ENCODE data around the gene CRK.

- TF ChIP-seq, protein P1, sequence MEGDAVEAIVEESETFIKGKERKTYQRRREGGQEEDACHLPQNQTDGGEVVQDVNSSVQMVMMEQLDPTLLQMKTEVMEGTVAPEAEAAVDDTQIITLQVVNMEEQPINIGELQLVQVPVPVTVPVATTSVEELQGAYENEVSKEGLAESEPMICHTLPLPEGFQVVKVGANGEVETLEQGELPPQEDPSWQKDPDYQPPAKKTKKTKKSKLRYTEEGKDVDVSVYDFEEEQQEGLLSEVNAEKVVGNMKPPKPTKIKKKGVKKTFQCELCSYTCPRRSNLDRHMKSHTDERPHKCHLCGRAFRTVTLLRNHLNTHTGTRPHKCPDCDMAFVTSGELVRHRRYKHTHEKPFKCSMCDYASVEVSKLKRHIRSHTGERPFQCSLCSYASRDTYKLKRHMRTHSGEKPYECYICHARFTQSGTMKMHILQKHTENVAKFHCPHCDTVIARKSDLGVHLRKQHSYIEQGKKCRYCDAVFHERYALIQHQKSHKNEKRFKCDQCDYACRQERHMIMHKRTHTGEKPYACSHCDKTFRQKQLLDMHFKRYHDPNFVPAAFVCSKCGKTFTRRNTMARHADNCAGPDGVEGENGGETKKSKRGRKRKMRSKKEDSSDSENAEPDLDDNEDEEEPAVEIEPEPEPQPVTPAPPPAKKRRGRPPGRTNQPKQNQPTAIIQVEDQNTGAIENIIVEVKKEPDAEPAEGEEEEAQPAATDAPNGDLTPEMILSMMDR (IDR thresholded peaks at IDR 0.05; ENCODE audit: insufficient read depth, low read depth, low read length) = no peak
- TF ChIP-seq EZH2 (IDR thresholded peaks at IDR 0.05; ENCODE audit: insufficient read depth, low read length) = no peak
Observed at GRCh38 chr17:1497831-1498230, 41.8 kb upstream of the CRK start.

All from astrocyte (in vitro differentiated cells and primary cell).